PC-3 (cell line): Measurements from ENCODE around the gene PPP1R12B.

Experiments
- CTCF ChIP-seq: fragments of 300-600 bp; sonication (generic); conservative IDR thresholded peaks from 2 replicates; pipeline ENCODE4 v1.5.1; 2017; ENCODE audit warnings: antibody characterized with exemption, low read depth, mild to moderate bottlenecking, low read length
- EZH2 ChIP-seq: fragments of 300-600 bp; sonication (generic); IDR thresholded peaks from one replicate; pipeline ENCODE4 v1.6.1; 2017; ENCODE audit warnings: antibody characterized with exemption, mild to moderate bottlenecking, low read length; ENCODE audit not compliant: unreplicated experiment

DNA sequence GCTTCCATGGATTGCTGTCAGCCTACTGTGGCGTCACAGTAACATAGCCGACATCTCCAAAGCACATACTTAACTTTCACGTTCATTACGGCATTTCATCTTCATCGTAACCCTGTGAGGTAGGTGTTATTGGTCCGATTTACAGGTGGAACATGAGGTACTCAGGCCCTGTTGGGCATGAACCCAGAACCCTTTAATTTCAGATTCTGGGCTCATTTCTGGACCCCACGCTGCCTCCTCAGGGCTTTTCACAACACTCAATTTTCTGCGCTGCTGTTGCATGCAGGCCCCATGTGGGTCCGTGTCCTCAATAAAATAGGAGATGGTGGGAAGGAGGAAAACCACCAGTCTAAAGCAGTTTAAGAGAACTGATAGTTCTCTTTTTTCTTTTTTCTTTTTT is 46.3 kb upstream of the PPP1R12B start:
- no peak for TF ChIP-seq EZH2
- TF ChIP-seq CTCF: no peak
